GM21423 (cell line): ENCODE results near the gene SLC26A6.

Experiments
- ATAC-seq: cut with Tn5 transposase; IDR thresholded peaks from one replicate; pipeline ENCODE4 v1.9.1; 2021; ENCODE audit warnings: mild to moderate bottlenecking, moderate library complexity; ENCODE audit not compliant: unreplicated experiment

Gene SLC26A6

DNA sequence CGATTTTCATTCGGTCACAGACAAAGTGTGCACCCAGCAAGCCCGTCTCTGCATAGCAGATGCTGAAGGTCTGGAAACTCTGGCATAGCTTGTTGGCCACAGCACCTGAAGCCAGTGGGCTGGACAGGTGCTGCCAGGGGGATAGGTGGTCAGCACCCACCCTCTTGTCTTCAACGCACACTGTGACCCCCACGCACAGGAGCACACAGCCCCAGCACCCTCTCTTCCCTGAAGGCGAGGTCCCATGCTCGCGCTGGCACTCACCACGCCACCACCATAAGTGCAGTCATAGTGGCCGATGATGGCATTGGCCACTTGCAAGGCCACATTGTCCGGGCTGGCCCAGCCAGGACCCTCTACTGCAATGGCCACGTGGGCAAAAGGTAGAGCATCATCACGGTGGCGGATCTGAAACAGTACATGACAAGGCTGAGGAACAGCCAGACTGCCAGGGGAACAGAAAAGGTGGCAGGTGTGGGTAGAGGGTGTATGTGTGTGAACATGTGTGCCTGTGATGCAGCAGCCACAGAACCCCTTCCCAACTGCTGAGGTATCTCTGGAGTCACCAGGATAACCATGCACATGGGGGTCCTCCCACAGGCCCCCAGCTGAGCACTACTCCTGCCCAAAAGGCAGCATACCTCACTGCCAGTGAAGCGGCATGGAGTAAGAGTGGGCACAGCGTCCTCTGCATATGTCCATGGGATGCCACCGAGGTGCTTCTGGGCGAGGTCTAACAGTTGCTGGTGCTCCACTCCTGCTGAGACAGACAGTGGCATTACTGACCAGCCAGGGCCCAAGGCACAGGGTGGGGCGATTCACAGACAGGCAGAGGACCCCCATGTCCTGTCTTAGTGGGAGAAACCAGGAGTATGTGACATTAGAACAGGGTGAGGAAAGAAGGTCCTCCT is 34.3 kb downstream of the SLC26A6 start:
- no peak for ATAC-seq

GRCh38 chr3:48599509-48600285 is 35.6 kb downstream of the SLC26A6 start:
- ATAC-seq = no peak

- no peak for ATAC-seq
Observed at GRCh38 chr3:48599077-48599501, 36.2 kb downstream of the SLC26A6 start.

DNA sequence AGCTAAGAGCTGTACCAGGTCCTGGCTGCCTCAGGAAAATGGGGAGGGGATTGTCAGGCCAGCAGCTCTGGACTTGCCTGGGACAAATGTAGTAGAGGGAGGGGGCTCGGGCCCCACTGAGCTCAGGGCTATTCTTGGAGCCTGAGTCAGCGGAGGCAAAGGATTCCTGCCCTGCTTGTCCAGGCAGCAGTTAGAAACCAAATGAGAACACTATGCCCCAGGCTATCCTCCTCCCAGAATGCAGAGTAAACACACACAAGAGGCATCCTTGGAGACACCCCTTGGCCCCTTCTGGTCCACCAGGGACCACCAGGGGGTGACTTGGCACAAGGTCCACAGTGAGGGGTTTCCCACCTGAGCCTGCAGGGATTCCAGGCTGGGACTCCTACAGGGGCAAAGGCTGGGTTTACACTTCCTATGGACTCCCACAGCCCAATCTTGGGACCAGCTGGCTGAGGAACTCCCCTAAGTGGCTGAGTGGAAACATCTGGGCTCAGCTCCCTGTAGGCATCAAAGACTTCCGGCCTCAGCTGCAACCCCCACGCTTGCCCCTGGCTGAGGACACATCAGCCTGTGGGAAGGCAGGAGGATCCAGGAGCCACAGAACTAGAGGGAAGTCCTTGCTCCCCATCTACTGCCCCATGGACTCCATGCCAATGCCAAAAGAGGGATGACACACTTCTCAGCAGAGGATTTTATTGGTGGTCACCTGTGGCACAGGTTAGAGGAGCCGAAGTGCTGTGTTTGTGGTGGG is 36.8 kb downstream of the SLC26A6 start:
- no peak for ATAC-seq

- no peak for ATAC-seq
Observed at GRCh38 chr3:48597408-48597800, 37.9 kb downstream of the SLC26A6 start.

DNA sequence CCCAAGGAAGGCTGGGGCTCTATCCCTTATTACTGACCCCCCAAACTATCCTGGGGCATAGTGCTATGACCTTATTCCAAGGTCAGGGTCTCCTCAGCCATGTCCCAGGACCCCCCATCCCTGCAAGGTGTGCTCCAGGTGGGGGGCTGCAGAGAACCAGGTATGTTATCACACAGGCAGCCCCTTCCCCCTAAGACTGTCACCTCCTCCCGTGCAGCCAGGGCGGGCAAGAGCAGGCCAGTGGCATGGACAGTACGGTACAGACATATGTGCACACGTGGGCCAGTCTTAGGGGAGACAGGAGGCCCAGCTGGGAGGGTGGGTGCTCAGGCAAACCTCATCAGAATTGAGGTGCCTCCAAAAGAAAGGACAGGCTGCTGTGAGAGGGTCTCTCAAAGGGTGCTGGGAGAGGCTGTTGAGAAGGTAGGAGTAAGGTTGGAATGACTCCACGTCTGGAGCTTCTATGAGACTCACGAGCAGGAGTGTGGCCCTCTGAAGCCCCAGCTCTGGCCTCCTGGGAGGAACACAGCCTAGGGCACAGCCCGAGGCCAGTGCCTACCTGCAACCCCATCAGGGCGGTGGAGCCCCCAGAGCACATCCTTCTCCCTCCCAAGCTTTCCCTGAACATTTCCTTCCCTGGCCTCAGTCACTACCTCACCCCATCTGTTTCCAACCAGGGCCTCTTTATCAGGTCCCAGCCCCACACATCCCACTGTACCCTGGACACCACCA is 38.4 kb downstream of the SLC26A6 start:
- ATAC-seq = no peak

DNA sequence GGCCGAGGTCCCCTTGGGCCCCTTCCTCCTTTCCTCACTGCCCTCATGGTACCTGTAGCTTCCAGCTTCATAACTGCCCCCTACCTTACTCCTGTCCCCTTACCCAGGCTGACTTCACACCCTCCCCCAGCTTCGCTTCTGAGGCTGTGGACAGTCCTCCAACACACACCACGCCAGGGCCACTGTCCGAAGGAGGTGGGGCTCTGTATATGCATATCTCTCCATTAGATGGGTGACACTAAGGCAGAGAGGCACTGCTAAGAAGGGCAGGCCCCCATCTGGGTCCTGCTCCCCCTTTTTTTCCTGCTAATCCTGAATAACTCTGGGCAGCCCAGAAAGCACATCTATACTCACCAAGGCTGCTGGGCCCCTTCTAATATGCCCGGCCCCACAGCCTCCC is 39.1 kb downstream of the SLC26A6 start:
- ATAC-seq = no peak

GRCh38 chr3:48595526-48596121 is 39.6 kb downstream of the SLC26A6 start:
- no peak for ATAC-seq

DNA sequence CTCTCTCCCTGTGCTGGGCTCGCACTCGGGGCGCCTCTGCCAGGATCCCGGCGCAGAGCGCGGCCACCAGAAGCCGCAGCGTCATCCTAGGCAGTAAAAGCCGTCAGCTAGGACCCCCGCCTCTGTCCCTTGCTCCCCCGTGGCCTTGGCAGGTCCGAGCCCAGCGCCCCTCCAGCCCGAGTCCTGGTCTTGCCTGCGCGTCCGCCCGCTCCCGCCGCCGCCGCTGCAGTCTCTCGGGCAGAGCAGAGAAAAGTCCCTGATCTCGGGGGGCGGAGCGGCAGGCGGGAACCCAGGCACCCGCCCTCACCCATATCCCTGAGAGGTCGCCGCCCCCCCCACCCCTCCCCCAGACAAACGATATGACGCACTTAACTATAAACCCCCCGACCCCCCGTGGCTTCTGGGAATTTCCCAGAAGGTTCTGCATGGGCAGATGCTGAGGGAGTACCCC is 40.2 kb downstream of the SLC26A6 start, which contains the start of gene COL7A1:
TSS of gene COL7A1 (minus strand) at position 255 of the 451 bp plus-strand sequence. CDS start at position 85, 170 bp downstream.
- no peak for ATAC-seq

DNA sequence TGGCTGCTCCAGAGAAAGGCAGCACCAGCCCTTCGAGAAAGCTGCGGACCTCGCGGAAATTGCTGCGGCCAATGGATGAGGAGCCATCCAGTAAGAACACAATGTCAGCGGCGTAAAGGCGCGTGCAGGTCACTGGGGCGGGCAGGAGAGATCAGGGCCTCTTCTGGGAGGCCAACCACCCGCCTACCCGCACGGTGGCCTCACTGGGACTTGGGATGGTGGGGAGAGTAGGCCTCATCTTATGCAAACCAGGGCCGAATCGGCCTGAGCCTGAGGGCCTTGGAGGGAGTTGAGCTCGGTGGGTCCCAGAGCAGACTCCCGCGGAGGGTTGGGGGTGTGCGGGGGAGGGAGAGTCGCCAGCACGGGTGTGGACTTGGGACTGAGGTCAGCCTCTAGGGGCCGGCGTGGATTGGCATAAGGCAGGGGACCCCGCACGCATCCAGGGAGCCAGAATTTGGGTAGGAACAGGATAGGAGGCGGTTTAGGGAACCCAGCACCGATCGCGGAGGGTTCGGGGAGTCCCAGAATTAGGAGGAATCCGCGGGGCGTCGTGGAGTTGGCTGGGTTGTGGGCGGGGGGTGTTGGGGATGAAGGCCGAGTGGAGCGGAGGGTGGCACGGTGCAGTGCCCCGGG is 40.7 kb downstream of the SLC26A6 start:
- no peak for ATAC-seq

DNA sequence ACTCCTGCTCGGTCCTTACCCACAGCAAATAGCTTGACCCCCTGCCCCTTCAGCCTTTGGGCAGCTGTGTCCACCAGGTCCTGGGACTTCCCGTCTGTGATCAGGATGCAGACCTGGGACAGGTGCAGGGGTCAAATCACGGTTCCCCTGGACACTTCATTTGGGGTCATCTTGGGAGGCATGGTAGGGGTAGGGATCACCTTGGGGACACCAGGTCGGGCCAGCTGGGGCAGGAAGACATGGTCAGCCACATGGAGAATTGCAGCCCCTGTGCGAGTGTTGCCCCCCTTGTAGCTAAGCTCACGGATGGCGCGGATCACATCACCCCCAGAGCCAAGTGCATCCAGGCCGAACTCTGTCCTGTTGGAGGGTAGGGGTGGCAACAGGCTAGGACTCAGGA is 41.9 kb downstream of the SLC26A6 start:
- no peak for ATAC-seq

GRCh38 chr3:48592519-48593087 is 42.7 kb downstream of the SLC26A6 start:
- no peak for ATAC-seq

DNA sequence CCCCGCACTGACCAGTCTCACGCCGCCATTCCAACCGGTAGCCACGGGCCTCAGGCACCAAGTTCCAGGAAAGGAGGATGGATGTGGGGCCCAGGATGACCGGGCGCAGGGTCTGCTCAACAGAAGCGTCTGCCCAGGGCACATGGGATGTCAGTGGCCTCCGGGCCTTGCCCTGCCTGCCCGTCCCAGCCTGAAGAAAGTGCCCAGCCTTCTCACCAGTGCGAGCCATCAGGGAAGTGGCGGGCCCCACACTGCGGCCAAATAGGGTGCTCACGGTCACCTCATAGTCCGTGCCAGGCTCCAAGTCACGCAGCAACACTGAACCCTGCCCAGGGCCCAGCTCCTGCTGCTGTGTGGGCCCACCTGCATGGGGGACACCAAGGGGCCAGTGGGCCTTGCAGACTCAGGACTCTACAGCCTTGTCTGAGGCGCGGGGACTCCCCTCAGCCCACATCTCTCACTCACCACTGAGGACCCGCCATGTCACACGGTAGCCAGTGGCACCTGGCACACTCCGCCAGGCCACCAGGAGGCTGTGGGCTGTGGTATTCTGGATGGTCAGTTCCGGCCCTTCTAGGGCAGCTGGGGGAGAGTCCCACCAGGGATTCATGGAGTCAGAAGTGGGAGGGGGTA is 43.3 kb downstream of the SLC26A6 start:
- no peak for ATAC-seq

GRCh38 chr3:48591436-48591835 is 43.8 kb downstream of the SLC26A6 start:
- no peak for ATAC-seq

GRCh38 chr3:48588230-48588629 is 47.0 kb downstream of the SLC26A6 start:
- no peak for ATAC-seq

GRCh38 chr3:48587686-48588085 is 47.6 kb downstream of the SLC26A6 start:
- no peak for ATAC-seq

DNA sequence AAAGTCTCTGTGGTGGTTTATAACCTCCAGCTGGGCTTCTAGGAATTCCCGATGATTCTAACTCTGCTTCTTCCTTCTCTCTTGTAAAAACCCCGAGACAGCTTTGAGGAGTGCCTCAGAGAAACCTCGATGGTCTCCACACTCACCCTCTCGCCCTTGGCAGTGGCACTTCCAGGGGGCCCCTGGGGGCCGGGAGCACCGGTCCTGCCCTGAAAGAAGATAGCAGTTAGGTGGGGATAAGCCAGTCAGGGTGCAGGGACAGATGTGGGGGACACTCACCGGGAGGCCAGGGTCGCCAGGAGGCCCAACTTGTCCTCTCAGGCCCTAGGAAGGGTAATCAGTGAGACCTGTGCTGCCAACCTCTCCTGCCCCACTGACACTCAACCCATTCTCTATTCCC is 49.9 kb downstream of the SLC26A6 start:
- no peak for ATAC-seq

GRCh38 chr3:48584836-48585235 is 50.4 kb downstream of the SLC26A6 start:
- ATAC-seq = no peak
